Measurements from ENCODE around the gene VILL. TPM values are rescaled to one million over a fixed set of nuclear protein-coding genes. Genes with fewer than 3 reads are reported as not detected.

VILL gene
- total and polyA plus RNA-seq, 10 of the 15 experiments (the other 5 are each of a cell fraction or from before 2014, with no cell fraction given) = 0.15 to 5.4 (median 2.1) TPM; not detected in 1

GRCh38 chr3:37961622-37962431, 28.8 kb upstream of the VILL start (continued):
- no peak for TF ChIP-seq SUZ12 (IDR thresholded peaks at IDR 0.05; ENCODE audit: unreplicated experiment)
- TF ChIP-seq MLLT1 (IDR thresholded peaks at IDR 0.05) = no peak
- no peak for TF ChIP-seq RELA (IDR thresholded peaks at IDR 0.05; ENCODE audit: borderline replicate concordance, partially characterized antibody)
- TF ChIP-seq PKNOX1 (IDR thresholded peaks at IDR 0.05) = no peak
- no peak for TF ChIP-seq NR2C2 (IDR thresholded peaks at IDR 0.05; ENCODE audit: borderline replicate concordance, control insufficient read depth, insufficient read length, low read depth)

GRCh38 chr3:37963016-37963415, 27.6 kb upstream of the VILL start:
- Histone ChIP-seq H3K79me2 (ENCODE audit: control insufficient read depth, insufficient read depth, low read length) (no peaks in the 10 kb centered on the region), H4K20me1 (ENCODE audit: control insufficient read depth, insufficient read depth) (no peaks in the 10 kb centered on the region), H3K27me3 (replicated peaks in 1 of 2; ENCODE audit: control insufficient read depth in 2 of 2, insufficient read depth in 2 of 2, low read length in 1 of 2) (no peaks in the 10 kb centered on the region; a peak in 1 of 4 replicates), H3K36me3 (ENCODE audit: control insufficient read depth in 2 of 2, insufficient read depth in 2 of 2, low read length in 1 of 2) (no peaks in the 10 kb centered on the region), H3K4me3 (no peak overlapping the region), H3K27ac (ENCODE audit: control insufficient read depth, insufficient read depth) (no peak overlapping the region), H3K9me3 (replicated peaks; ENCODE audit: control insufficient read depth, insufficient read depth, low read length) (no peaks in the 10 kb centered on the region), H3K9ac (ENCODE audit: control insufficient read depth, insufficient read depth, low read length) (no peak overlapping the region), H2AFZ (ENCODE audit: control insufficient read depth, low read depth, low read length) (no peak overlapping the region), H3K4me2 (ENCODE audit: control insufficient read depth, insufficient read depth) (no peak overlapping the region), H3K4me1 (ENCODE audit: control insufficient read depth, insufficient read depth, low read length) (no peaks in the 10 kb centered on the region)
- CTCF ChIA-PET = interaction anchor here (1.0 kb wide), 1 partner anchor 11 kb away, joined by 3 read pairs; no protein-coding TSS in a partner anchor
- POLR2A ChIA-PET = no interaction called here
- FAIRE-seq (no peak), DNase-seq (ENCODE audit: low read depth, low spot score) (no peak), ATAC-seq (no peak)
- RAD21 ChIA-PET (ENCODE audit: unreplicated experiment) = interaction anchor here (0.7 to 7.4 kb wide), 2 partner anchors 106 to 110 kb away, joined by 3 to 111 read pairs; no protein-coding TSS in a partner anchor
- SMC1A ChIA-PET (ENCODE audit: uncharacterized antibody, unreplicated experiment) = interaction anchor here (1.4 kb wide), 1 partner anchor 334 kb away, joined by 3 read pairs; no protein-coding TSS in a partner anchor
- no TSS peak for BruUV-seq (replicated peaks)
- in situ Hi-C loops (cut with MboI) = loop anchor here (5.0 kb wide), 1 partner anchor 106 kb away; no protein-coding TSS in a partner anchor
- intact Hi-C loops (cut with micrococcal nuclease; ENCODE audit: unreplicated experiment) = no loop called here
- WGBS (ENCODE audit: insufficient coverage, insufficient replicate concordance, low lambda C conversion rate, missing lambda C conversion rate) = 23% methylated on average over 5 of the region's 5 CpGs
- no peak for TF ChIP-seq RBBP5 (conservative IDR thresholded peaks at IDR 0.05)
- no peak for TF ChIP-seq GATAD2B (conservative IDR thresholded peaks at IDR 0.05; ENCODE audit: low read depth)
- TF ChIP-seq CBX5 (IDR thresholded peaks at IDR 0.05; ENCODE audit: low read depth) = no peak
- TF ChIP-seq FOXK2 (IDR thresholded peaks at IDR 0.05) = no peak
- no peak for TF ChIP-seq TAF1 (IDR thresholded peaks at IDR 0.05; ENCODE audit: borderline replicate concordance, low read depth, low read length)
- TF ChIP-seq WRNIP1 (IDR thresholded peaks at IDR 0.05; ENCODE audit: borderline replicate concordance, low read depth, low read length) = no peak
- TF ChIP-seq KLF5 (IDR thresholded peaks at IDR 0.05; ENCODE audit: partially characterized antibody) = no peak
- TF ChIP-seq KDM1A (IDR thresholded peaks at IDR 0.05; ENCODE audit: borderline replicate concordance) = no peak
- no peak for TF ChIP-seq NR2F1 (conservative IDR thresholded peaks at IDR 0.05)
- no peak for TF ChIP-seq ASH2L (IDR thresholded peaks at IDR 0.05; ENCODE audit: borderline replicate concordance, low read depth)
- no peak for TF ChIP-seq ZNF592 (IDR thresholded peaks at IDR 0.05)
